ENCODE results near the gene CRACDL.

Gene CRACDL

DNA sequence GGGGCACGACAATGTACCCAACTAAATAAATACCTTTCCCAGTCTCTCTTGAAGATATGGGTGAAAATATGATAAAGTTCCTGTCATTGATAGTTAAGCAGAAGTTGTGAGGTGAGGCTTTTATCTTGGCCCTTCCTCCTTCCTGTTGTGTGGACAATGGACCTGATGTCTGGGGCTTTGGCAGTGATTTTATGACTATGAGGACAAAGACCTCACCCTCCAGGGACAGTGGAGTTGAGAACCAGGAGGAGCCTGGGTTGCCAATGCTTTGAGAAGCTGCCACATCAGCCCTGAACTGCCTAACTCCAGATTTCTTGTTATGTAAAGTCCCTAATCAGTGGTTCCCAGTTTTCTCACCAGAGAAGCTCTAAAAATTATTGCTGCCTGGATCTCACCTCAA is 184.3 kb downstream of the CRACDL start:
- TF ChIP-seq L3MBTL2 (conservative IDR thresholded peaks at IDR 0.05) = no peak
- no peak for TF ChIP-seq FOXK2 (IDR thresholded peaks at IDR 0.05)
- TF ChIP-seq FOXA1 (IDR thresholded peaks at IDR 0.05) = no peak
- no peak for TF ChIP-seq LEF1 (IDR thresholded peaks at IDR 0.05; ENCODE audit: borderline replicate concordance)
- no peak for TF ChIP-seq ARNT (IDR thresholded peaks at IDR 0.05)
- TF ChIP-seq FOXM1 (IDR thresholded peaks at IDR 0.05; ENCODE audit: borderline replicate concordance) = no peak
- no peak for TF ChIP-seq HDGF (IDR thresholded peaks at IDR 0.05; ENCODE audit: borderline replicate concordance)
- no peak for TF ChIP-seq BHLHE40 (IDR thresholded peaks at IDR 0.05; ENCODE audit: borderline replicate concordance)
- TF ChIP-seq SP1 (IDR thresholded peaks at IDR 0.05) = no peak
- TF ChIP-seq, protein P1, sequence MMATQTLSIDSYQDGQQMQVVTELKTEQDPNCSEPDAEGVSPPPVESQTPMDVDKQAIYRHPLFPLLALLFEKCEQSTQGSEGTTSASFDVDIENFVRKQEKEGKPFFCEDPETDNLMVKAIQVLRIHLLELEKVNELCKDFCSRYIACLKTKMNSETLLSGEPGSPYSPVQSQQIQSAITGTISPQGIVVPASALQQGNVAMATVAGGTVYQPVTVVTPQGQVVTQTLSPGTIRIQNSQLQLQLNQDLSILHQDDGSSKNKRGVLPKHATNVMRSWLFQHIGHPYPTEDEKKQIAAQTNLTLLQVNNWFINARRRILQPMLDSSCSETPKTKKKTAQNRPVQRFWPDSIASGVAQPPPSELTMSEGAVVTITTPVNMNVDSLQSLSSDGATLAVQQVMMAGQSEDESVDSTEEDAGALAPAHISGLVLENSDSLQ (IDR thresholded peaks at IDR 0.05) = no peak
- no peak for TF ChIP-seq SUZ12 (IDR thresholded peaks at IDR 0.05)
- no peak for TF ChIP-seq TARDBP (IDR thresholded peaks at IDR 0.05)
- no peak for TF ChIP-seq NFRKB (IDR thresholded peaks at IDR 0.05)
- no peak for TF ChIP-seq CTBP1 (IDR thresholded peaks at IDR 0.05; ENCODE audit: borderline replicate concordance)
- TF ChIP-seq ZNF384 (IDR thresholded peaks at IDR 0.05) = no peak
- no peak for TF ChIP-seq ELF4 (IDR thresholded peaks at IDR 0.05)
- CTCF ChIA-PET = no interaction called here
- POLR2A ChIA-PET = no interaction called here
- DNase-seq (ENCODE audit: extremely low spot score) = no peak

DNA sequence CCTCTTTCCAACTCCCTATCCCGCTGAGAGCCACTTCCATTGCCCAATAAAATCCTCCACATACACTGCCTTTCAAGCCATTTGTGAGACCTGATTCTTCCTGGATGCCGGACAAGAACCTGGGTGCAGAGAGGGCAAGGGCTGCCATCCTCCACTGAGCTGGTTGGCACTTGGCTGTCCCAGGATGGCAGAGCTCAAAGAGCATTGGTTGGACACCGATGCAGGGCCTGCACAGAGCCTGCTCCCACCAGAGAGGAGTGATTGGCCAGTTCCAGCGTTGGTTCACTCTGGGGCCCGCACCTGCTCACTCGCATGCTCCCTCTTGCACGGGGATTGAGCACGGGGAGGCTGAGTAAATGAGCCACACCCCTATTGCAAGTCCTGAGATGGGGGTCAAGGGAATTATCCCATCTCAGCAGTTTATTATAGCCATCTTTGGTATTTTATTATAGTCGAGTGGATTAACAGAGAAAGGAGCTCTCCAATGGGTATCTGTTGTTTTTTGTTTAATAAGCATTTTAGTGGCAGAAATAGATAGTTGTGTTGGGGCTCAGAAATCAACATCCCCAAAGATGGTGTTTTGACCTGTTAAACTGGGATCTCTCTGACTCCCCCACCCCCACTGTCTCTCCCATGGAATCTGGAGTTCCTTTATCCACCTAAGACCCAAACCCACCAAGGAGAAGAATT is 185.3 kb downstream of the CRACDL start:
- DNase-seq (ENCODE audit: extremely low spot score) = no peak
- TF ChIP-seq SP1 (IDR thresholded peaks at IDR 0.05) (no peak), ARNT (IDR thresholded peaks at IDR 0.05) (no peak), TARDBP (IDR thresholded peaks at IDR 0.05) (no peak), BHLHE40 (IDR thresholded peaks at IDR 0.05; ENCODE audit: borderline replicate concordance) (no peak), ELF4 (IDR thresholded peaks at IDR 0.05) (no peak), ZNF384 (IDR thresholded peaks at IDR 0.05) (no peak), SUZ12 (IDR thresholded peaks at IDR 0.05) (no peak), L3MBTL2 (conservative IDR thresholded peaks at IDR 0.05) (no peak), CTBP1 (IDR thresholded peaks at IDR 0.05; ENCODE audit: borderline replicate concordance) (no peak), FOXM1 (IDR thresholded peaks at IDR 0.05; ENCODE audit: borderline replicate concordance) (no peak), HDGF (IDR thresholded peaks at IDR 0.05; ENCODE audit: borderline replicate concordance) (no peak), LEF1 (IDR thresholded peaks at IDR 0.05; ENCODE audit: borderline replicate concordance) (no peak), FOXK2 (IDR thresholded peaks at IDR 0.05) (no peak), NFRKB (IDR thresholded peaks at IDR 0.05) (no peak), FOXA1 (IDR thresholded peaks at IDR 0.05) (no peak)
- TF ChIP-seq, protein P1 (IDR thresholded peaks at IDR 0.05) = no peak
- POLR2A ChIA-PET = no interaction called here
- CTCF ChIA-PET = no interaction called here

DNA sequence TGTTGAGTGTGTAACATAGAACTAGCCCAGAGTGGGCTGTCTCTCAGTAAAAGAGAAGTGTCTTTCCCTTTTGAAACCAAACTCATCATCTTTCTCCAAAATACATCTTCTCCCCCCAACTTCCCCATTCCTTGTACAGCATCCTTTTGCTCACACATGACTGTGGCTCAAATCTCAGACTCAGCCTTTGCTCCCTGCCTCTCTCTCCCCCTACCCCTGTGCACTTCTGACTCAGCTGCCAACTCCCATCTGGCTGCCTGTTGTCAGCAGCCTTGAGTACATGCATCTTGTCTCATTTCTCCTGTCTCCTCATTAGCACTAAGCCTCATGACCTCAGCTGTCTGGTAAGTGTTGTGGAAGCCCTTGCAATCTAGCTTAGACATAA is 187.0 kb downstream of the CRACDL start:
- ChIA-PET CTCF (no interaction called here), POLR2A (no interaction called here)
- no peak for TF ChIP-seq SP1 (IDR thresholded peaks at IDR 0.05)
- TF ChIP-seq BHLHE40 (IDR thresholded peaks at IDR 0.05; ENCODE audit: borderline replicate concordance) = no peak
- TF ChIP-seq ELF4 (IDR thresholded peaks at IDR 0.05) = no peak
- TF ChIP-seq, protein P1 (IDR thresholded peaks at IDR 0.05) = no peak
- DNase-seq (ENCODE audit: extremely low spot score) = no peak

DNA sequence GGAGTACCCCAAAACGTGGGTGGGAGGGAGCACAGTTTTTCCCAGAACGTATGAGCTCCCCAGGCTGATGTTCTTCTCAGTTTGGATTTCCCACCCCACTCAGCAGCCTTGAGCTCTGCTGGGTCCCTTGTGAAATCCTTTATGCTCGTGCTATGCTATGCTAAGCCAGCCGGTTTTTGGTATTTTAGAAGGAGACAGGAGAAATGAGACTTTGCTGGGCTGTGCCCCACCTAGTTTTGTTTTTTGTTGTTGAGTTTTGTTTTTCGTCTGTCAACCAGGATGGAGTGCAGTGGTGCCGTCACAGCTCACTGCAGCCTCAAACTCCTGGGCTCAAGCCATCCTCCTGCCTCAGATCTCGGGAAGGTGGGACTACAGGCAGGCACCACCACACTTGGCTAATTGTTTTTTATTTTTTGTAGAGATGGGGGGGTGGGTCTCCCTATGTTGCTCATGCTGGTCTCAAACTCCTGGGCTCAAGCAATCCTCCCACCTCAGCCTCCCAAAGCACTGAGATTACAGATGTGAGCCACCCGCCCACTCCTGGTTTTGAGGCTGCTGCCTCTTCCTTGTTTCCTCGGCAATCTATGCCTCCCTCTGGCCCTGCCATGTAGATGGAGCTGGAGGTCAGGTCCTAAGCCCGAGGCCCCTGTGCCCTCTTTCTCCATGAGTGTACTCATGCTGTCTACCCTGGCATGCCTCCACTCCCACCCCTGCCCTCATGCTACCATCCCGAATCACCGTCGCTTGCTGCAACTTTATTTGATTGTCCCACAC is 187.5 kb downstream of the CRACDL start:
- CTCF ChIA-PET = no interaction called here
- DNase-seq (ENCODE audit: extremely low spot score) = no peak

DNA sequence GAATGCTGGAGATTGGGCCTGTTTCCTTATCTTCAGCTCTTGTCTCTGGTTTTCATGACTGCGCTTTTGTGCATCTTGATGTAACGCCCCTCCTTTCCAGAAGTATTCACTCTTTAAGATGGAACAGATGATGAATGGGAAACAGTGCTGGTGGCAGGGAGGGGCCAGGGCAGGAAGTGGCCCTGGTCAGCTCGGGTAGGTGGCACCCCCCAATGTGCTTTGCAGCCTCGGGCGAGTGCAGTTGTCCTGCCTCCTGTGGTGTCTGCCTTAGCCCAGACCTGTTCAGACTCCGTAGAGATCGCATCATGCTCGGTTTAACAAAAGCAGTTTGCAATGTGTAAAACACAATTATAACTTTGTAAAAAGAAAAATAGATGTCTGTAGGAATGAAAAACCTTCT is 188.1 kb downstream of the CRACDL start:
- no peak for TF ChIP-seq TARDBP (IDR thresholded peaks at IDR 0.05)
- no peak for TF ChIP-seq LEF1 (IDR thresholded peaks at IDR 0.05; ENCODE audit: borderline replicate concordance)
- no peak for TF ChIP-seq ARNT (IDR thresholded peaks at IDR 0.05)
- TF ChIP-seq SP1 (IDR thresholded peaks at IDR 0.05) = no peak
- no peak for TF ChIP-seq FOXM1 (IDR thresholded peaks at IDR 0.05; ENCODE audit: borderline replicate concordance)
- no peak for TF ChIP-seq ZNF384 (IDR thresholded peaks at IDR 0.05)
- no peak for TF ChIP-seq L3MBTL2 (conservative IDR thresholded peaks at IDR 0.05)
- TF ChIP-seq NFRKB (IDR thresholded peaks at IDR 0.05) = no peak
- TF ChIP-seq FOXA1 (IDR thresholded peaks at IDR 0.05) = no peak
- no peak for TF ChIP-seq BHLHE40 (IDR thresholded peaks at IDR 0.05; ENCODE audit: borderline replicate concordance)
- TF ChIP-seq CTBP1 (IDR thresholded peaks at IDR 0.05; ENCODE audit: borderline replicate concordance) = no peak
- TF ChIP-seq SUZ12 (IDR thresholded peaks at IDR 0.05) = no peak
- TF ChIP-seq, protein P1 (IDR thresholded peaks at IDR 0.05) = no peak
- TF ChIP-seq FOXK2 (IDR thresholded peaks at IDR 0.05) = no peak
- no peak for TF ChIP-seq ELF4 (IDR thresholded peaks at IDR 0.05)
- TF ChIP-seq HDGF (IDR thresholded peaks at IDR 0.05; ENCODE audit: borderline replicate concordance) = no peak
- no peak for DNase-seq (ENCODE audit: extremely low spot score)
- ChIA-PET CTCF (no interaction called here), POLR2A (interaction anchor here (1.0 kb wide), 1 partner anchor 17 kb away, joined by 3 read pairs; the partner anchor contains the start of gene MGAT4A)

More for the DNA sequence above, 187.5 kb downstream of the CRACDL start:
- TF ChIP-seq SP1 (IDR thresholded peaks at IDR 0.05) (no peak), ELF4 (IDR thresholded peaks at IDR 0.05) (no peak), ARNT (IDR thresholded peaks at IDR 0.05) (no peak), BHLHE40 (IDR thresholded peaks at IDR 0.05; ENCODE audit: borderline replicate concordance) (no peak), LEF1 (IDR thresholded peaks at IDR 0.05; ENCODE audit: borderline replicate concordance) (no peak), TARDBP (IDR thresholded peaks at IDR 0.05) (no peak), CTBP1 (IDR thresholded peaks at IDR 0.05; ENCODE audit: borderline replicate concordance) (no peak), FOXK2 (IDR thresholded peaks at IDR 0.05) (no peak), L3MBTL2 (conservative IDR thresholded peaks at IDR 0.05) (no peak), NFRKB (IDR thresholded peaks at IDR 0.05) (no peak), FOXM1 (IDR thresholded peaks at IDR 0.05; ENCODE audit: borderline replicate concordance) (no peak)
- TF ChIP-seq, protein P1 (IDR thresholded peaks at IDR 0.05) = no peak
- POLR2A ChIA-PET = interaction anchor here (1.0 kb wide), 1 partner anchor 18 kb away, joined by 3 read pairs; the partner anchor contains the start of gene MGAT4A

All from HEK293T (cell line).